GM13977 (cell line): ENCODE measurements around the gene PKIB.
"Not testable (repeated sequence)": the region's sequence is repeated elsewhere in the genome, so short reads cannot be mapped to it uniquely, and the experiment has no call there.

Source experiments
- DNase-seq: peaks from one replicate; pipeline ENCODE4 v3.0.0; 2012; ENCODE audit warnings: low spot score
- CTCF ChIP-seq: IDR thresholded peaks from 2 replicates; pipeline ENCODE4 v1.5.1; 2012; ENCODE audit warnings: mild to moderate bottlenecking, control low read depth; ENCODE audit not compliant: insufficient read depth; ENCODE audit errors: extremely low read depth, missing control alignments
- in situ Hi-C: fragments of 300-500 bp; cut with MboI; formaldehyde crosslinking; loops from one replicate; pipeline ENCODE4 v1.12.0; 2022; ENCODE audit warnings: low sequenced_read_pairs, low pct_unique_long_range_greater_than_20kb, mixed read lengths, inconsistent platforms; ENCODE audit not compliant: unreplicated experiment

The PKIB gene

GRCh38 chr6:122628714-122629113 is 18.5 kb downstream of the PKIB start:
- no peak for DNase-seq
- no peak for TF ChIP-seq CTCF
- in situ Hi-C loops = no loop called here

GRCh38 chr6:122631571-122632249 is 21.5 kb downstream of the PKIB start:
- DNase-seq = no peak
- TF ChIP-seq CTCF = no peak
- in situ Hi-C loops = no loop called here

- TF ChIP-seq CTCF = no peak
- no peak for DNase-seq
- in situ Hi-C loops = no loop called here
Measured at GRCh38 chr6:122640366-122640765, 30.2 kb downstream of the PKIB start.

- no peak for TF ChIP-seq CTCF
- in situ Hi-C loops = no loop called here
Measured at GRCh38 chr6:122641819-122642218, 31.6 kb downstream of the PKIB start.

GRCh38 chr6:122642604-122643003 is 32.4 kb downstream of the PKIB start:
- in situ Hi-C loops, DNase-seq: not testable (repeated sequence)

More at GRCh38 chr6:122641819-122642218, 31.6 kb downstream of the PKIB start:
- DNase-seq = no peak

GRCh38 chr6:122645256-122645655 is 35.1 kb downstream of the PKIB start:
- in situ Hi-C loops = no loop called here
- no peak for DNase-seq
- no peak for TF ChIP-seq CTCF

GRCh38 chr6:122647765-122648164 is 37.6 kb downstream of the PKIB start:
- DNase-seq = no peak
- in situ Hi-C loops = no loop called here
- no peak for TF ChIP-seq CTCF
